ENCODE results near the gene NME3. TPM values are rescaled to one million over a fixed set of nuclear protein-coding genes. Genes with fewer than 3 reads are reported as not detected.
A peak's percentile ranks its signal among the peaks of the same experiment; 100 is the strongest.

NME3 gene
- total and polyA plus RNA-seq, 2 donors from 2014 or later: 70.8 to 123 TPM

DNA sequence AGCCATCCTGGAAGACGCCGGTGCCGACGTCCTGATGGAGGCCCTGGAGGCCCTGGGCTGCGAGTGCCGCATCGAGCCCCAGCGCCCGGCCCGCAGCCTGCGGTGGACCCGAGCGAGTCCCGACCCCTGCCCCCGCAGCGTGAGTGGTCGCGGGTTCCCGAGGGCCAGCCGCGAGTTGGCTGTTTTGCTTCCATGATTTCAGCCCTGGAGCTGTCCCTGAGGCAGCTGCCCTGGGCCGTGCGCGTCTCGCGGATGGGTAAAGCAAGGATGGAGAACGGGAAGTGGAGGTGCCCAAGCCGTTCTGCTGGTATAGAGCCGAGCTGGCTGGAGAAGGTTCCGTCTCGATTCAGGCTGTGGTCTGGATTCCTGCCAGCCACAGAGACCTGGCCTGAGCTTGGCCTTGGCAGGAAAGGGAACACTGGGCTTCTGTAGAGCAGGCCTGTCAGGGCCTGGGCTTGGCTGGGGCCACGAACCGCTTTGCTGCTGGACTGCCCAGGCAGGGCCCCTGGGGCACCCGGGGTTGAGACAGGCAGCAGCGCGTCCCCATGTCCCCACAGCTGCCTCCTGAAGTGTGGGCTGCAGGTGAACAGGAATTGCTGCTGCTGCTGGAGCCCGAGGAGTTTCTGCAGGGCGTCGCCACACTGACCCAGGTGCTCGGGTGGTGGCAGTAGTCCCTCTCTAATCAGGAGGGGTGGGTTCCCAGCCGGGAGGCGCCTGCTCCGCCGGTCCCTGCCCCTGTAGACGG lies 2.5 kb upstream of the NME3 start:
- DNase-seq (peak in 1 of 5 donors; percentile 21), FAIRE-seq (no peak)
- peaks cover 0 to 24% (median 6%) of the 10 kb centered on the region in 3 donors for H3K4me1 ChIP-seq (ENCODE audit: control insufficient read depth in 2 of 3, insufficient read depth in 2 of 3, low read depth in 1 of 3, low read length in 3 of 3)
- H3K27ac ChIP-seq (ENCODE audit: low read depth in 2 of 2, low read length in 2 of 2): peak overlapping the region; percentile 32 to 85
- TF ChIP-seq, protein P1, sequence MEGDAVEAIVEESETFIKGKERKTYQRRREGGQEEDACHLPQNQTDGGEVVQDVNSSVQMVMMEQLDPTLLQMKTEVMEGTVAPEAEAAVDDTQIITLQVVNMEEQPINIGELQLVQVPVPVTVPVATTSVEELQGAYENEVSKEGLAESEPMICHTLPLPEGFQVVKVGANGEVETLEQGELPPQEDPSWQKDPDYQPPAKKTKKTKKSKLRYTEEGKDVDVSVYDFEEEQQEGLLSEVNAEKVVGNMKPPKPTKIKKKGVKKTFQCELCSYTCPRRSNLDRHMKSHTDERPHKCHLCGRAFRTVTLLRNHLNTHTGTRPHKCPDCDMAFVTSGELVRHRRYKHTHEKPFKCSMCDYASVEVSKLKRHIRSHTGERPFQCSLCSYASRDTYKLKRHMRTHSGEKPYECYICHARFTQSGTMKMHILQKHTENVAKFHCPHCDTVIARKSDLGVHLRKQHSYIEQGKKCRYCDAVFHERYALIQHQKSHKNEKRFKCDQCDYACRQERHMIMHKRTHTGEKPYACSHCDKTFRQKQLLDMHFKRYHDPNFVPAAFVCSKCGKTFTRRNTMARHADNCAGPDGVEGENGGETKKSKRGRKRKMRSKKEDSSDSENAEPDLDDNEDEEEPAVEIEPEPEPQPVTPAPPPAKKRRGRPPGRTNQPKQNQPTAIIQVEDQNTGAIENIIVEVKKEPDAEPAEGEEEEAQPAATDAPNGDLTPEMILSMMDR (IDR thresholded peaks at IDR 0.05; ENCODE audit: borderline replicate concordance, extremely low read depth, insufficient read depth): no peak
- H3K9ac ChIP-seq (ENCODE audit: low read length in 3 of 3): peak overlapping the region in 2 of 3 donors; percentile 55
- H3K36me3 ChIP-seq (ENCODE audit: control insufficient read depth in 2 of 3, insufficient read depth in 3 of 3, low read length in 3 of 3): peaks cover 0 to 4% (median 4%) of the 10 kb centered on the region in 3 donors
- no peaks in the 10 kb centered on the region for H3K27me3 ChIP-seq (ENCODE audit: control insufficient read depth, insufficient read depth, low read length)
- H3K9me3 ChIP-seq (ENCODE audit: control insufficient read depth in 2 of 3, insufficient read depth in 1 of 3, low read length in 3 of 3): no peaks in the 10 kb centered on the region
- intact Hi-C loops (cut with DNase I): no loop called here
- H3K4me3 ChIP-seq (ENCODE audit: low read length in 3 of 3): peak overlapping the region; percentile 58 to 81 (median 76)

DNA sequence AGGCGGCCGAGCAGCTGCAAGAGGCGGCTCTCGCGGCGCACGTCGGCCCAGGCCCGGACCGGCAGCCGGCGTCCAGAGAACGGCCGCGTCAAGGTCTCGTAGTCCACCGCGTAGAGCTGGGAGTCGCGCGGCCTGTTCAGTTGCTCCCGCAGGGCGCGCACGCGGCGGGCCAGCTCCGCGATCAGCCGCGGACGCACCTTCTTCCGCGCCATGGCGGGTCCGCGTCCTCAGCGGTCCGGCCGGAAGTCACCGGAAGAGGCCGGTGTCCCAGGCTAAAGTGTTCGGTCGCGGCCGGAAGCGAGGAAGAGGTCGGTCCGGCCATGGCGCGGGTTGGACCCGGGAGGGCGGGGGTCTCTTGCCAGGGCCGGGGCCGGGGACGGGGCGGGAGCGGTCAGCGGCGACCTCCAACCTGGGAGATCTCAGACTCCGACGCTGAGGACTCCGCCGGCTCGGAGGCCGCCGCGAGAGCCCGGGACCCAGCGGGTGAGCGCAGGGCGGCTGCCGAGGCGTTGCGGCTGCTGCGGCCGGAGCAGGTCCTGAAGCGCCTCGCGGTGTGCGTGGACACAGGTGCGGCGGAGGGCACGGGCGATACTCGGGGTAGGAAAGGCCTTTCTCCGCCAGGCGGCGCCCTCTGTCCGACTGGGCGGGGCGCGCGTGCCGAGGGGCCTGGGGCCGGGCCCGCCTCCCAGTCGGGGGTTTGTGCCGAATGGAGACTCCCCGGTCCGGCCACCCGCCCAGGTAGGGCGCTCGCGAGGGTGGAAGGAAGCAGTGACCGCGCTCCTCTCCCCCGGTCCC lies 1.8 kb upstream of the NME3 start, which contains the start of gene MRPS34:
Gene MRPS34, minus strand, starts transcription at position 227 of the 795 bp plus-strand sequence. Its CDS starts 15 bp downstream, at position 212.
- intact Hi-C loops (cut with DNase I): no loop called here
- no peaks in the 10 kb centered on the region for H3K9me3 ChIP-seq (ENCODE audit: control insufficient read depth in 2 of 3, insufficient read depth in 1 of 3, low read length in 3 of 3)
- peak within 1 kb of the TSS; percentile 85 for H3K27ac ChIP-seq (ENCODE audit: low read depth in 2 of 2, low read length in 2 of 2)
- peaks cover 0 to 24% (median 6%) of the 10 kb centered on the region in 3 donors for H3K4me1 ChIP-seq (ENCODE audit: control insufficient read depth in 2 of 3, insufficient read depth in 2 of 3, low read depth in 1 of 3, low read length in 3 of 3)
- peak within 1 kb of the TSS; percentile 58 to 81 (median 76) for H3K4me3 ChIP-seq (ENCODE audit: low read length in 3 of 3)
- TF ChIP-seq, protein P1 (IDR thresholded peaks at IDR 0.05; ENCODE audit: borderline replicate concordance, extremely low read depth, insufficient read depth): peak; percentile 69
- no peaks in the 10 kb centered on the region for H3K27me3 ChIP-seq (ENCODE audit: control insufficient read depth, insufficient read depth, low read length)
- H3K36me3 ChIP-seq (ENCODE audit: control insufficient read depth in 2 of 3, insufficient read depth in 3 of 3, low read length in 3 of 3): peaks cover 0 to 4% (median 4%) of the 10 kb centered on the region in 3 donors
- FAIRE-seq (no peak), DNase-seq (peak; percentile 88 to 95 (median 92))
- H3K9ac ChIP-seq (ENCODE audit: low read length in 3 of 3): peak within 1 kb of the TSS; percentile 39 to 55 (median 55)

DNA sequence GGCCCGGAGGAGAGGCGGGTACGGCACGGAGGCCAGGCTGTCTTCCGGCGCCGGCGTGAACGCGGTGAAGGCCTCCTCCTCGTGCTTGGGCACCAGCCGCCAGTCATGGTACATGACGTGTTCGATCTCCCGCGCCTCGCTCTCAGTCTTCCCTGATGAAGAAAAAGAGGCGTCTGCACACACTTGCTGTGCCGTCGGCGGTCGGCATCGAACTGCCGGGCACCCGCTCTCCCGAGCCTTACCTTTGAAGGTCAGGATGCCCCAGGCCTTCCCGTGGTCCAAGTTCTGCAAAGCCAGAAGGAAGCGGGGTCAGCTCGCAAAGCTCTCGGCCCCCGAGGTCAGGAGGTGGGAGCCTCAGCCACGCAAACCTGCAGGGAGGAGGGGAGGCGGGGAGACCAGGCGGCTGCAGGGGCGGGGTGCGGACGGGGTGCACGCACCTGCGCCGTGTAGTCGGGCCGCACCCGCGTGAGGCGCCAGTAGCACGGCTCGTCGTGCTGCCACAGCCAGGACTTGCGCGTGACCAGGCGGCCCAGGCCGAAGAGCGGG lies 1.1 kb upstream of the NME3 start, which contains the start of gene EME2:
Gene EME2, plus strand, starts transcription at position 449 of the 546 bp plus-strand sequence. CDS start 418 bp downstream, outside the sequence.
- Histone ChIP-seq H3K9ac (ENCODE audit: low read length in 3 of 3) (peak within 1 kb of the TSS; percentile 39 to 55 (median 55)), H3K4me1 (ENCODE audit: control insufficient read depth in 2 of 3, insufficient read depth in 2 of 3, low read depth in 1 of 3, low read length in 3 of 3) (peaks cover 0 to 24% (median 6%) of the 10 kb centered on the region in 3 donors), H3K27ac (ENCODE audit: low read depth in 2 of 2, low read length in 2 of 2) (peak within 1 kb of the TSS; percentile 85), H3K27me3 (ENCODE audit: control insufficient read depth, insufficient read depth, low read length) (no peaks in the 10 kb centered on the region), H3K4me3 (ENCODE audit: low read length in 3 of 3) (peak within 1 kb of the TSS; percentile 58 to 81 (median 76)), H3K9me3 (ENCODE audit: control insufficient read depth in 2 of 3, insufficient read depth in 1 of 3, low read length in 3 of 3) (no peaks in the 10 kb centered on the region), H3K36me3 (ENCODE audit: control insufficient read depth in 2 of 3, insufficient read depth in 3 of 3, low read length in 3 of 3) (peaks cover 0 to 4% (median 4%) of the 10 kb centered on the region in 3 donors)
- FAIRE-seq (no peak), DNase-seq (peak in 1 of 5 donors; percentile 75)
- intact Hi-C loops (cut with DNase I): no loop called here
- TF ChIP-seq, protein P1 (IDR thresholded peaks at IDR 0.05; ENCODE audit: borderline replicate concordance, extremely low read depth, insufficient read depth): no peak
